B cell (primary cell): Measurements from ENCODE around the gene FHIT. TPM values are rescaled to one million over a fixed set of nuclear protein-coding genes. Genes with fewer than 3 reads are reported as not detected.

Experiments used
- ATAC-seq: fragments of 200-7000 bp; cut with Tn5 transposase; one replicate; pipeline ENCODE4 v1.10.0; 2021; ENCODE audit warnings: low read depth, mild to moderate bottlenecking, moderate number of reproducible peaks, moderate library complexity
- CTCF ChIA-PET: fragments of 350-600 bp; sonication (Branson Sonifier 250); formaldehyde crosslinking; loops from one replicate; lab custom pipeline; 2021; ENCODE audit warnings: antibody characterized with exemption, inconsistent platforms; lab: Charles Lee
- POLR2A ChIA-PET: fragments of 350-600 bp; sonication (Branson Sonifier 250); formaldehyde crosslinking; loops from one replicate; lab custom pipeline; 2021; ENCODE audit warnings: antibody characterized with exemption; lab: Charles Lee
- DNase-seq: peaks from one replicate; pipeline ENCODE4 v3.0.0; 2013
- H2AFZ ChIP-seq: 2 replicates; pipeline ENCODE4 v1.6.1; 2012; ENCODE audit warnings: mild to moderate bottlenecking, low read depth, low read length; ENCODE audit not compliant: insufficient read depth, poor library complexity, severe bottlenecking
- H3K27ac ChIP-seq, 2 donors: 1 replicate in 1 of 2; 2 replicates in 1 of 2; pipeline ENCODE4 v1.5.1; 2012 to 2013; ENCODE audit warnings: low read length in 2 of 2, mild to moderate bottlenecking in 2 of 2, moderate library complexity in 1 of 2
- H3K27me3 ChIP-seq, 4 experiments: fragments of 200-600 bp in 1 of 4; sonication (generic) in 1 of 4; replicated peaks in 1 of 4; 1 replicate in 2 of 4; 2 replicates in 2 of 4; pipeline versions ENCODE4 v1.6.1 to v1.7.0; 2013 to 2016; ENCODE audit warnings: low read length in 3 of 4, mild to moderate bottlenecking in 2 of 4, mixed read lengths in 1 of 4, moderate library complexity in 1 of 4; ENCODE audit not compliant: insufficient read depth in 4 of 4, control insufficient read depth in 3 of 4; ENCODE audit errors: control extremely low read depth in 1 of 4
- H3K36me3 ChIP-seq, 2 experiments: replicated peaks in 1 of 2; 1 replicate in 1 of 2; 2 replicates in 1 of 2; pipeline versions ENCODE4 v1.6.1 to v1.7.1; 2013; ENCODE audit warnings: low read length in 1 of 2; ENCODE audit not compliant: insufficient read depth in 2 of 2, control insufficient read depth in 1 of 2; ENCODE audit errors: control extremely low read depth in 1 of 2, extremely low read depth in 1 of 2
- H3K4me1 ChIP-seq, 2 donors: fragments of 200-600 bp in 1 of 2; sonication (generic) in 1 of 2; 1 replicate in 1 of 2; 2 replicates in 1 of 2; pipeline versions ENCODE4 v1.5.1 to v1.6.1; 2013 to 2017; ENCODE audit warnings: low read length in 2 of 2; ENCODE audit not compliant: control insufficient read depth in 2 of 2, insufficient read depth in 2 of 2
- H3K4me2 ChIP-seq: replicated peaks from 2 replicates; pipeline ENCODE3; 2012; ENCODE audit warnings: mild to moderate bottlenecking, low read depth, low read length; ENCODE audit not compliant: poor library complexity, severe bottlenecking
- H3K4me3 ChIP-seq, 5 experiments: fragments of 200-600 bp in 1 of 5; sonication (generic) in 1 of 5; 1 replicate in 3 of 5; 2 replicates in 2 of 5; pipeline versions ENCODE4 v1.5.1 to v1.7.0; 2011 to 2016; ENCODE audit warnings: low read length in 4 of 5, mild to moderate bottlenecking in 4 of 5, low read depth in 2 of 5, control low read depth in 1 of 5, moderate library complexity in 1 of 5; ENCODE audit not compliant: insufficient read depth in 1 of 5; ENCODE audit errors: control extremely low read depth in 1 of 5, extremely low read depth in 1 of 5
- H3K79me2 ChIP-seq: fragments of 200-600 bp; sonication (generic); one replicate; pipeline ENCODE4 v1.6.0; 2016; ENCODE audit warnings: low read length; ENCODE audit not compliant: control insufficient read depth, insufficient read depth
- H3K9ac ChIP-seq: fragments of 200-600 bp; sonication (generic); 2 replicates; pipeline ENCODE4 v1.6.1; 2017; ENCODE audit warnings: mild to moderate bottlenecking, low read length, moderate library complexity
- H3K9me3 ChIP-seq, 3 donors: one replicate each; pipeline versions ENCODE4 v1.6.1 to v1.7.1; 2013; ENCODE audit warnings: low read length in 2 of 3; ENCODE audit not compliant: control insufficient read depth in 2 of 3, insufficient read depth in 1 of 3; ENCODE audit errors: control extremely low read depth in 1 of 3
- H4K20me1 ChIP-seq: 2 replicates; pipeline ENCODE4 v1.6.0; 2012; ENCODE audit warnings: mild to moderate bottlenecking, low read length; ENCODE audit not compliant: insufficient read depth, control insufficient read depth, poor library complexity, severe bottlenecking
- H3K27ac Mint-ChIP-seq: one replicate; pipeline ENCODE4 v1.8.0; 2021; ENCODE audit warnings: mixed read lengths
- H3K27me3 Mint-ChIP-seq: one replicate; pipeline ENCODE4 v1.8.0; 2021; ENCODE audit warnings: mixed read lengths
- H3K4me1 Mint-ChIP-seq: one replicate; pipeline ENCODE4 v1.8.0; 2021; ENCODE audit warnings: mixed read lengths
- H3K4me3 Mint-ChIP-seq: one replicate; pipeline ENCODE4 v1.8.0; 2021; ENCODE audit warnings: mixed read lengths
- H3K9me3 Mint-ChIP-seq: one replicate; pipeline ENCODE4 v1.8.0; 2022; ENCODE audit warnings: mixed read lengths; ENCODE audit not compliant: insufficient read depth
- CTCF ChIP-seq: fragments of 200-600 bp; IDR thresholded peaks from one replicate; pipeline ENCODE4 v1.8.0; 2022; ENCODE audit warnings: antibody characterized with exemption, mild to moderate bottlenecking
- EZH2 ChIP-seq: IDR thresholded peaks from 2 replicates; pipeline ENCODE4 v1.6.1; 2012; ENCODE audit warnings: borderline replicate concordance, low read depth, mild to moderate bottlenecking, moderate library complexity, low read length; ENCODE audit not compliant: insufficient read depth, poor library complexity, severe bottlenecking
- WGBS: methylation state at CpG from one replicate; pipeline ENCODE4 v1.1.5; 2013; ENCODE audit warnings: missing lambda C conversion rate; ENCODE audit not compliant: insufficient coverage; 5-methylcytosine and 5-hydroxymethylcytosine counted together
- intact Hi-C: fragments of 100-400 bp; cut with micrococcal nuclease; formaldehyde crosslinking; loops from one replicate; pipeline ENCODE4 v1.10.0; 2022
- polyA plus RNA-seq: library from polyadenylated mRNA; depleted of rRNA; stranded (reverse); fragments of >200 nt; gene quantifications from 2 replicates; pipeline ENCODE4 v1.2.3, GENCODE V29; 2012
- total RNA-seq, 2 donors: library from RNA; stranded (reverse); fragments of 120-200 nt in 1 of 2; gene quantifications; 1 replicate in 1 of 2; 2 replicates in 1 of 2; pipeline versions ENCODE4 v1.2.3 to v1.2.4, GENCODE V29; 2013 to 2022

The FHIT gene
- total and polyA plus RNA-seq, 2 donors (not counting 1 experiment from before 2014, with no cell fraction given), result 1.7 to 7.8 TPM

DNA sequence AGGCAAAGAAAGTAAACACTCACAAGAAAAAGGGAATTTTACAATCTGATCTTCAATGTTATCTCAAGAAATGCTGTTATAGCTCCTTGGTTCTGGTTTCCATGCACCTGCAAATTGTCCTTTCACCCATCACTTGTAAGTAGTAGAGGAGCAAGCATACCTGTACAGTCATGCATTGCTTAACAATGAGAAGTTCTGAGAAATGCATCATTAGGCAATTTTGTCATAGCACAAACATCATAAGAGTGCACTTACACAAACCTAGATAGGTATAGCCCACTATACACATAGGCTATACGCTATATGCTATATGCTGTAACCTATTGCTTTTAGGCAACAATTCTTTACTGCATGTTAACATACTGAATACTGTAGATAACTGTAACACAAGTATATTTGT lies 672.3 kb downstream of the FHIT start:
- Histone ChIP-seq H3K27ac (no peak overlapping the region), H2AFZ (no peak overlapping the region), H3K27me3 (no peaks in the 10 kb centered on the region), H3K4me3 (no peak overlapping the region), H3K4me2 (no peak overlapping the region), H3K9me3 (no peaks in the 10 kb centered on the region), H3K79me2 (no peaks in the 10 kb centered on the region), H3K4me1 (peaks cover 14 to 21% of the 10 kb centered on the region in 2 donors), H3K36me3 (no peaks in the 10 kb centered on the region), H3K9ac (no peak overlapping the region), H4K20me1 (no peaks in the 10 kb centered on the region)
- DNase-seq (no peak), ATAC-seq (no peak)
- H3K4me3 Mint-ChIP-seq, result no peak overlapping the region
- no CpG with 5 or more reads among the region's 1 CpG for WGBS
- no peak for TF ChIP-seq CTCF
- no peak for TF ChIP-seq EZH2
- POLR2A ChIA-PET, result no interaction called here
- peaks cover 3% of the 10 kb centered on the region for H3K27me3 Mint-ChIP-seq
- CTCF ChIA-PET, result no interaction called here
- H3K9me3 Mint-ChIP-seq, result no peaks in the 10 kb centered on the region
- peaks cover 11% of the 10 kb centered on the region for H3K4me1 Mint-ChIP-seq
- intact Hi-C loops, result no loop called here
- no peak overlapping the region for H3K27ac Mint-ChIP-seq

GRCh38 chr3:60577601-60578000 lies 673.7 kb downstream of the FHIT start:
- WGBS, result 0% methylated on average over 1 of the region's 4 CpGs
- peak overlapping the region; percentile 22 for H3K27ac Mint-ChIP-seq
- peak; percentile 57 for ATAC-seq

More at GRCh38 chr3:60577601-60578000, 673.7 kb downstream of the FHIT start:
- Histone ChIP-seq H3K27me3 (no peaks in the 10 kb centered on the region), H3K9me3 (no peaks in the 10 kb centered on the region), H3K4me2 (peak overlapping the region; percentile 56), H3K9ac (peak overlapping the region; percentile 34), H3K36me3 (no peaks in the 10 kb centered on the region), H2AFZ (peak overlapping the region; percentile 39), H3K4me3 (peak overlapping the region in 1 of 5 experiments; percentile 11), H3K4me1 (peaks cover 14 to 21% of the 10 kb centered on the region in 2 donors), H4K20me1 (no peaks in the 10 kb centered on the region), H3K27ac (no peak overlapping the region), H3K79me2 (no peaks in the 10 kb centered on the region)
- ChIA-PET CTCF (no interaction called here), POLR2A (no interaction called here)
- Mint-ChIP-seq H3K4me3 (peak overlapping the region; percentile 3), H3K27me3 (peaks cover 3% of the 10 kb centered on the region), H3K9me3 (no peaks in the 10 kb centered on the region), H3K4me1 (peaks cover 11% of the 10 kb centered on the region)
- TF ChIP-seq EZH2 (no peak), CTCF (no peak)
- intact Hi-C loops, result no loop called here
- peak; percentile 21 for DNase-seq
